Adrenal gland (tissue), 12 donors: ENCODE results near the gene EML6. TPM values are rescaled to one million over a fixed set of nuclear protein-coding genes. Genes with fewer than 3 reads are reported as not detected.

ENCODE experiments used
- DNase-seq, 7 donors: peaks; one replicate each; pipeline ENCODE4 v3.0.0-alpha.2; 2019 to 2020
- H3K27ac ChIP-seq, 5 donors: fragments of 200-600 bp; sonication (generic) in 4 of 5; 1 replicate in 3 of 5; 2 replicates in 2 of 5; pipeline versions ENCODE4 v1.5.1 to v1.8.0; 2016 to 2020; ENCODE audit warnings: mild to moderate bottlenecking in 1 of 5
- H3K27me3 ChIP-seq: fragments of 200-600 bp; 2 replicates; pipeline ENCODE4 v1.8.0; 2021
- H3K36me3 ChIP-seq, 2 donors: fragments of 200-600 bp; replicated peaks in 1 of 2; 1 replicate in 1 of 2; 2 replicates in 1 of 2; pipeline versions ENCODE4 v1.5.1 to v1.8.0; 2018 to 2022
- H3K4me1 ChIP-seq, 2 donors: fragments of 200-600 bp; replicated peaks in 1 of 2; 1 replicate in 1 of 2; 2 replicates in 1 of 2; pipeline versions ENCODE4 v1.5.1 to v1.8.0; 2018 to 2021
- H3K4me3 ChIP-seq, 4 donors: fragments of 200-600 bp; sonication (generic) in 3 of 4; one replicate each; pipeline ENCODE4 v1.5.1; 2016 to 2018
- H3K9me3 ChIP-seq, 3 donors: fragments of 200-600 bp; sonication (generic) in 1 of 3; replicated peaks in 1 of 3; 1 replicate in 2 of 3; 2 replicates in 1 of 3; pipeline versions ENCODE4 v1.5.1 to v1.8.0; 2016 to 2021
- CTCF ChIP-seq, 6 experiments: fragments of 450-650 bp in 4 of 6; fragments of 200-600 bp in 2 of 6; sonication (generic) in 1 of 6; IDR thresholded peaks; 1 replicate in 5 of 6; 2 replicates in 1 of 6; pipeline versions ENCODE4 v1.5.1 to v1.8.0; 2016 to 2021; ENCODE audit warnings: antibody characterized with exemption in 6 of 6, mild to moderate bottlenecking in 2 of 6, moderate library complexity in 1 of 6
- POLR2A ChIP-seq, 2 donors: fragments of 450-650 bp; IDR thresholded peaks; one replicate each; pipeline ENCODE4 v1.6.1; 2017; ENCODE audit warnings: antibody characterized with exemption in 2 of 2, mild to moderate bottlenecking in 2 of 2, moderate library complexity in 1 of 2
- WGBS, 4 donors: extraction: QIAGEN DNeasy Blood & Tissue Kit in 2 of 4; methylation state at CpG; one replicate each; pipeline versions ENCODE4 v1.1.5 to v1.1.7; 2013 to 2017; 5-methylcytosine and 5-hydroxymethylcytosine counted together
- intact Hi-C, 2 donors: fragments of 100-400 bp; cut with DNase I; formaldehyde crosslinking; loops; one replicate each; pipeline versions ENCODE4 v1.14.1 to v1.15.0; 2022 to 2023
- polyA plus RNA-seq, 3 donors: library from polyadenylated mRNA; stranded (reverse); fragments of 200-250 nt in 2 of 3; fragments of 350-450 nt in 1 of 3; fragmentation: Illumina TruSeq in 1 of 3; extraction: RNeasy Lipid Tissue Mini Kit (QIAGEN cat#74804) in 1 of 3; gene quantifications; one replicate each; pipeline ENCODE4 v1.2.3, GENCODE V29; 2013 to 2014
- total RNA-seq, 9 donors: library from RNA; depleted of rRNA in 4 of 9; stranded (reverse); fragments of >200 nt in 4 of 9; fragments of 120-200 nt in 1 of 9; fragmentation: NEBNext Ultra II Directional in 1 of 9; extraction: Animal tissue kit (Norgen Biotek cat#: 25700) in 1 of 9; gene quantifications; one replicate each; pipeline versions ENCODE4 v1.1.0 to v1.2.4, GENCODE V29; 2013 to 2023
- donor health status: healthy with polysubstance abuse.
- donor health status: Bipolar disorder and iron deficiency.
- donor health status: DM: yes; HTN: yes; CAD: no.
- donor health status: DM: no; HTN: no; CAD: no.
- donor health status: DM: no; HTN: no; CAD: no.
- donor health status: DM: yes; HTN: yes; CAD: no.

Gene EML6
- total and polyA plus RNA-seq, 12 donors: 6.0 to 19.3 (median 10.9) TPM

- Histone ChIP-seq H3K4me1 (peaks cover 22 to 56% of the 10 kb centered on the region in 2 donors), H3K4me3 (no peak overlapping the region), H3K9me3 (no peaks in the 10 kb centered on the region), H3K27me3 (no peaks in the 10 kb centered on the region), H3K27ac (no peak overlapping the region), H3K36me3 (no peaks in the 10 kb centered on the region)
- DNase-seq: no peak
- WGBS, 4 donors: 34 to 47% (median 41%) methylated on average over 3 of the region's 3 CpGs
- intact Hi-C loops: no loop called here
- TF ChIP-seq POLR2A (IDR thresholded peaks at IDR 0.05) (no peak), CTCF (IDR thresholded peaks at IDR 0.05) (no peak)
These were observed 282.8 kb downstream of the EML6 start for GRCh38 chr2:55006306-55006705.

- no peak for TF ChIP-seq POLR2A (IDR thresholded peaks at IDR 0.05)
- no peak for TF ChIP-seq CTCF (IDR thresholded peaks at IDR 0.05)
- intact Hi-C loops: loop anchor here in 1 of 2 donors (10.0 kb wide), 1 partner anchor 155 kb away; no protein-coding TSS in a partner anchor
- WGBS, 4 donors: 9 to 13% (median 11%) methylated on average over 7 of the region's 7 CpGs
- H3K4me3 ChIP-seq: peak overlapping the region in 2 of 4 donors; percentile 32 to 47
- DNase-seq: no peak
- H3K27me3 ChIP-seq: no peaks in the 10 kb centered on the region
- H3K27ac ChIP-seq: peak overlapping the region in 4 of 5 donors; percentile 4 to 57 (median 27)
- H3K9me3 ChIP-seq: no peaks in the 10 kb centered on the region
- H3K36me3 ChIP-seq: no peaks in the 10 kb centered on the region
- peaks cover 47 to 86% of the 10 kb centered on the region in 2 donors for H3K4me1 ChIP-seq
These were observed 286.0 kb downstream of the EML6 start for GRCh38 chr2:55009277-55010060.

DNA sequence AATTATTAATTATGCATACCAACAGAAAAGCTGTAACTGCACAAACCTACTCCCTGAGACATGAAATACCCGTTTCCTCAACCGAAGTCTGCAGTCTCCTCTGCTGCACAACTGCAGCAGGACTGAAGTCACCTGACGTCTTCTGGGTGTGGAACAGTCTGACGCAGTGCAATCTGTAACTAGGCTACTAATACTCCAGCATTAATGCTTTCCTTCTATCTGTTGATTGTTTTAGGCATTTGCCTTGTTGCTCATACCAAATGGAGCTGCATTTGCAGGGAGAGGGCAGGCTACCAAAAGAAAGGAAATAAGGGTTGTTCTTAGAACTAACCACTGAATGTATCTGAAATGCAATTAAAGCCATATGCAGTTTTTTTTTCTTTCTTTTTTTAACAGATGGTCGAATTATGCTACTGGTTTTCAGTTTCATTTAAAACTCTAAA, 286.7 kb downstream of the EML6 start:
- WGBS, 4 donors: 3 to 5% (median 4%) methylated on average over 5 of the region's 5 CpGs
- peak overlapping the region in 2 of 4 donors; percentile 32 to 47 for H3K4me3 ChIP-seq
- TF ChIP-seq CTCF (IDR thresholded peaks at IDR 0.05) (no peak), POLR2A (IDR thresholded peaks at IDR 0.05) (peak in 1 of 2 donors; percentile 58)
- peak overlapping the region in 4 of 5 donors; percentile 4 to 57 (median 27) for H3K27ac ChIP-seq
- no peaks in the 10 kb centered on the region for H3K27me3 ChIP-seq
- no peaks in the 10 kb centered on the region for H3K9me3 ChIP-seq
- intact Hi-C loops: loop anchor here in 1 of 2 donors (10.0 kb wide), 1 partner anchor 155 kb away; no protein-coding TSS in a partner anchor
- H3K36me3 ChIP-seq: no peaks in the 10 kb centered on the region
- DNase-seq: peak; percentile 52 to 80 (median 61)
- peaks cover 53 to 93% of the 10 kb centered on the region in 2 donors for H3K4me1 ChIP-seq

GRCh38 chr2:55010915-55011314, 287.5 kb downstream of the EML6 start:
- Histone ChIP-seq H3K36me3 (no peaks in the 10 kb centered on the region), H3K9me3 (no peaks in the 10 kb centered on the region), H3K4me3 (no peak overlapping the region), H3K4me1 (peaks cover 61 to 94% of the 10 kb centered on the region in 2 donors), H3K27ac (peak overlapping the region in 3 of 5 donors; percentile 4 to 57 (median 48)), H3K27me3 (no peaks in the 10 kb centered on the region)
- TF ChIP-seq POLR2A (IDR thresholded peaks at IDR 0.05) (no peak), CTCF (IDR thresholded peaks at IDR 0.05) (no peak)
- 56 to 77% (median 73%) methylated on average over 2 of the region's 2 CpGs for WGBS, 4 donors
- peak in 5 of 7 donors; percentile 26 to 69 (median 44) for DNase-seq
- intact Hi-C loops: loop anchor here in 1 of 2 donors (10.0 kb wide), 1 partner anchor 154 kb away; no protein-coding TSS in a partner anchor
